Epidermal melanocyte (primary cell): ENCODE measurements around the gene AGBL4.

ENCODE experiments used
- DNase-seq: peaks from one replicate; pipeline ENCODE4 v3.0.0; 2011; ENCODE audit warnings: low spot score; ENCODE audit not compliant: insufficient read length

Gene AGBL4

DNA sequence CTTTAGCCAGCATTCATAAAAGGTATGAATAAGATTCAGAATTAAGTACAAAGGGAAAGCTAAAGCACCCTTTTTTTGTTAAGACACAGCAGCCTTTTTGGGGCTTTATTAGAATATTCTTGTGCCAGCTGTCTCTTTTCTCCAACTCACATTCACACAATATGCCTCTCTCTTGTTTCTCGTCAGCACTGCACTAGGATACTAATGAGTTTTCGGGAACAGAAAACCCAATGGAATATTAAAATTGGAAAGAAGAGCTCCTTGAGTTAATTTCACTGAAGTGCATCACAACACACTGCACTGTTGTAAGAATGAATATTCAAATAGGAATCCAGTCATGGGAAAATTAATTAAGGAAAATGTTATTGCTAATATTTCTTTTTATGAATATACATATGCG, 836.7 kb downstream of the AGBL4 start:
- no peak for DNase-seq

DNA sequence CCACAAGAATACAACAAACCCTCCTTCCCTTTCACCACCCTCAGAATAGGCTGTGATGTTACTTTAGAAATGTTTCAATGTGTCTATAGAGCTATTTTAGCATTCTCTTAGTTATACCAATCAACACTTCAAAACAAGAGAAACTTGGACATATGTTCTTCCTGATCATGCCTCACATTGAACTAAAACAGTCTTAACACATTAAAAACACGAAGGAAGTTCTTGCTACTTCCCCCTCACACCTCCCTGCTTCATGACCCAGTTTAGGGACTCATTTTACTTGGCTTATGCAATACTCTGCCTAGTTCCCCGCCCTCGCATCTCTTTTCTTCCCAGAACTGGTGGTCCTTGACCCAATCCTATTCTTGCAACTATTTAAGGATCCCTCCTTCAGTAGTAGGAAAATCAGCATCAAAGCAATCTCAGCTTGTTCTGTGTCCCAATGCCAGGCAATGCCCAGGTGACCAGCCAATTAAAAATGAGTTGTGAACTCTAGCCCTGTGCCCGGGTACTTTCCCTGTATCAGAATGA, 838.2 kb downstream of the AGBL4 start:
- DNase-seq = no peak

DNA sequence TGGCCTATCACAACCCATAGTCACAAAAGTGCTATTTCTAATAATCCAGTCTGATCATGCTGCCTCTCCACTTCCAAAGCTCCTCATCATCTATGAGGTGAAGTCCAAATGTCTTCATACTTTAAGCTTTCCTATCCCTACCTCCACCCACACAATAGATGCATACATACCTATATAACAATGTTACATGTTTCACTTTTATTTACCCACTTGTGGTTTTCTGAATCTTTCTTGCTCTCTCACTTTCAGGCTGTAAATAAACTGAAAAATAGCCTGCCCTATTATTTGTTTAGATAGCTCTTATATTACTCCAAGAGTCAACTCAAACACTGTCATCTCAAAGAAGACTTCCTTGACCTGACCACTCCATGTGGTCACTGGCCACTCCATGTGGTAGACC, 840.3 kb downstream of the AGBL4 start:
- no peak for DNase-seq

DNA sequence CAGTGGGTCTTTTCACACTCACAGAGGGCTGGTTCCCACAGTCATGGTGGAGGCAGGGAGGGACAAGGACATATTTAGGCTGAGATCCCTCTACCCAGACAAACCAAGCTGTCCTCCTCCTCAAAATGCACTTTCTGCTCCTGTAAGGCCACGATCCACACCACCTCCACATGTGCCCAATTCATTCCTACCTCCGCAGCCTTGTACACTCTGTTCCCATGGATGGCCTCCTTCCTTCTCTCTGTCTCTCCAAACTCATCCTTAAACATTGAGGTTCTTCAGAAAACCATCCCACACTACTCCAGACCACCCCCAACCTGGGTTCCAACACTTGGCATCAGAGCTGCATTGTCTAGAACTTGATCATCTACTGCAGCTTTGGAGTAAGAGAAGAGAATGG, 842.7 kb downstream of the AGBL4 start:
- DNase-seq = no peak

DNA sequence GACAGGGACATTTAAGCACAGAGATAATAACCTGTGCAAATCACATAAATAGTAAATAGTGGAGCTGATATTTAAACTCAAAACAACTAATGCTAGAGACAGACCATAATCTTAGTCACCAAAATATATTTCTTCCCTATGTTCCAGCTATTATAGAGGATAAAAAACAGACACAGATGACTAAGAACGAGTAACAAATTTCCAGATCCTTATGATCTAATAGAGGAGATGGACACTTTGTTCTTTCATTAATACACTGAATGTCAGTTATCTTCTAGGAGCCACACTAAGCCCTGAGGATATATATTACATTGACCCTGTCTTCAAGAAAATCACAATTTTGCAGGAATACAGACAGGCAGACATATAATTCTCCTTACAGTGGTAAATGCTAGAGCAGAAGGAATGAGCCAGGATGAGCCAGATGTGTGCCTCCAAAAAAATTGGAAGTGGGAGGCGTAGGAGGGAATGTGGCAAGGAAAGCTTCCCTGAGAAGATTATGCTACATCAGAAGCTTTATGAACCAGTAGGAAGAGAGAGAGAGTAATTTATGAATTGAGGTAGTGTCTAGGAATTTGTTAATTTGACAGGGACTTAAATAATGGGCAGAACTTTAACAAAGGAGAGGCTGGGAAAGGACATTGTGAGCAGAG, 851.7 kb downstream of the AGBL4 start:
- no peak for DNase-seq

DNA sequence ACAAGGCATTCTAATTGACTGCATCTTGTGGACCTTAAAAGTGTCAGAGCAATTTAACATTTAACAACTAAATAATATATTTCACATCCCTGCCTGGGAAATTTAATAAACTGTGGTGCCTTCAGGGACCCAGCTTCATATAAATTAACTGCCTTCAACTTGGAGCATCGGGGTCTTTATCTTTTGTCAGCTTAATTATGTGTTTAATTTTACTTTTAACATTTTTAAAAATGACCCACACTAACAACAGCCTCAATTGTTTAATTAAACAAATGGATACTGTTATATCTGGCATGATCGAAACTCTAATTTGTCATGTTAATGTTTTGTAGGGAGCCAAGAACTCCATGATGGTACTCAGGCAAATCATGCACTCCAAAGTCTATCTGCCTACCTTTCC, 857.7 kb downstream of the AGBL4 start:
- no peak for DNase-seq

DNA sequence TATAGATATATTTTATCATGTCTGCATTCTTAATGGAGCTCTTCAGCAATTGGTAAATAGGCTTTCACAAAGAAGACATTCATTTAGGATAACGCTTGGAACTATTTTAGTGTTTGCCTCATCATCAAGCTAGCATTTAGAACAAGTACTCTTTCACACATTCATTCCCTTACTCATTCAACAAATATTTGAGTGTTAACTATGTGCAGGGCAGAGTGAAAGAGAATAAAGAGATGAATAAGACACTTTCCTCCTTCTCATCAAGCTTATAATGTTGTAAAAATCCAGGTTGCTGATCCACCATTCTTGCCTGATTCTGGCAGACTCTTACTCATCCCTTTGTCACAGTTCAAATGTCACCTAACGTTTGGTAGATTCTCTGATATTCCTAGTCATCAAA, 860.7 kb downstream of the AGBL4 start:
- no peak for DNase-seq

DNA sequence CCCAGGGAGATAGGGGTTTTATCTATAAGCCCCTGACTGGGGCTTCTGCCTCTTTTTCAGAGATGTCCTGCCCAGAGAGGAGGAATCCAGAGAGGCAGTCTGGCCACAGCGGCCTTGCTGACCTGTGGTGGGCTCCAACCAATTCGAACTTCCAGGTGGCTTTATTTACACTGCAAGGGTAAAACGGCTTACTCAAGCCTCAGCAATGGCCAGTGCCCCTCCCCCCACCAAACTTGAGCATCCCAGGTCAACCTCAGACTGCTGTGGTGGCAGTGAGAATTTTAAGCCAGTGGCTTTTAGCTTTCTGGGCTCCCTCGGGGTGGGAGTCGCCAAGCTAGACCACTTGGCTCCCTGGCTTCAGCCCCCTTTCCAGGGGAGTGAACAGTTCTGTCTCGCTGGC, 863.1 kb downstream of the AGBL4 start:
- DNase-seq = no peak

DNA sequence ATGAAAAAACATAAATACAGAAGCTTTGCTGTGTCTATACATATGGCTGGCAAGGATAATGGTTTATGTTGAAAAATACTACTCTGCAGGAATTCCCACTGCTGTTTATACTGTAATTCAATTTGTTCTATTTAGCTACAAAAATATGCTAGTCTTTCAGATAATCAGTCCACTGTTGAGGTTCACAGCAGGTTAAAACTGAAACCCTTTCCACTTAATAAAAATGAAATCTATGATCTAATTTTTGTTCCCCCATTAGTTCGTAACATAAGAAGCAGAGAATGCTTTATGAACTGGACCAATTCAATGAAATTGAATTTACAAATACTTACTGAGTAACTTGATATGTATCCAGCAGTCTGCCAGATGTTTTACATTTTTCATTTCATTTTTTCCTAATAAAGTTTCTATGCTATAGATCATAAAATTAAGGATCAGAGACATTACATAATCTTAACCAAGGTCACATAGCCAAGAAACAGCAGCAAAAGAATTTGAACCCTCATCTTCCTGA, 887.0 kb downstream of the AGBL4 start:
- DNase-seq = no peak

DNA sequence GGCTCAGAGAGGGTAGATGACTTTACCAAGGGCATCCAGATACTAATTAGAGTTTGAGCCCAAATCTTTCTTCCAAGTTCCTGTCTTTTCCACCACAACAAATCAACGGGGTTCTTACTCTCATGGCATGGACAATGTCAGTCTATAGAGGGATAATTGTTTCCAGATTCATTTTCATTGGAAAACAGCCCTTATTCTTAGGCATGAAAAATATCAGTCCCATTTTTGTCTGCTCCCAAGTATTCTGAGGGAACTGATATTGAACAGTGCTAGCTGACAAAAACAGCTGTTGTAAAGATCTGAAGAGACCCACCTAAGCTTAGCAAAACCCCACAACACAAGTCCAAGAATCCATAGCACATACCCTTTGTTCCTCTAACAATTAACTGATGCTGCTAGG, 898.0 kb downstream of the AGBL4 start:
- DNase-seq = no peak

DNA sequence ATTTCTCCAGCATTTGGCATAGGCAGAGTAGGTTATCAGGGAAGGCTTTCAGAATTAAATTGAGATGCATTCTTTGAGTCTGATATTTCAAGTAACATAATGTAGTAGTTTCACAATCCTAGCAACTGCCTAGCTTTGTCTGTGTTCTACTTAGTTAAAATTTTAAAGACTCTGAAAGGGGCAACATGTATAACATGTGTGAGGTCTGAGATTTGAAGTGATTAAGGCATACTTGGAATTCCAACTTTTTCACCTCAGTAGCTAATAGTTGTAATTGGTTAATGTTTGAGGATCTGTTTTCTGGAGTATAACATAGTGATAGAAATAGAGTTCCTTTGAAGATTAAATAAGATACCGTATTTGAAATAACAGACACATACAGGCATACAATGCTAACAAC, 911.8 kb downstream of the AGBL4 start:
- DNase-seq = no peak

DNA sequence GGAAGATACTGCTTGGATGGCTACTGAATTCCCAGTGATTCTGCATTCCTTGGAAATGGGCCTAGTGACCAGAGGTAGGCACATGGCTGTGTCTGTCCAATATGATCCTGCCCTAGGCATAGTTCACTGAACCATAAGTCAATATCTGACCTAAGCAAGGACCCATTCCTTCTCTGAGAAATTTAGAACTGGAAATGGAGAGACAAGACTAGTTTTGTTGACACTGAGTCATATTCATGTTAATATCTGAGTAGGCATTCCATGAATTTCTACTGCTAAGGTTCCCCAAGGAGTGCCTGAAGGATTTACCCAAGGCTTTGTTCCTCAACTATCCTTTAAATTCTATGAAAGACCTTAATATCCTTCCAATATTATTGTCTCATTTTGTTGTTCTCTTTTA, 917.3 kb downstream of the AGBL4 start:
- DNase-seq = no peak

DNA sequence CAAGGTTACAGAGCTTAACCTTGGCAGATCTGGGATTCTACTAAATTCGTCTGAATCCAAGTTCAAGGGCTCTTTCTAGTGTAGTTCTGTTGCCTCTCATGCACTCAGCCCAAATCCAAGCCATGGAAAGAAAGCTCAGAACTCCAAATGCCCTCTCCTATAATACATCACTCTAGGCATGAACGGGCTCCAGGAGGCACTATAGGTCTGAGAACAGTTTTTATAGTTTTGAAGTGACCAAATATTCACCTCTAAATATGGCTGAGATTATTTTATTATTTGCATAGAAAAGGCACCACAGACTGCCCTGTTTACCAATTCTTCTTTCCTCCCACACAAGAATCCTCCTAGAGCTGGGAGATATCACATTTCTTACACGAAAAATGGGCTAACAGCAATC, 919.2 kb downstream of the AGBL4 start:
- DNase-seq = no peak

DNA sequence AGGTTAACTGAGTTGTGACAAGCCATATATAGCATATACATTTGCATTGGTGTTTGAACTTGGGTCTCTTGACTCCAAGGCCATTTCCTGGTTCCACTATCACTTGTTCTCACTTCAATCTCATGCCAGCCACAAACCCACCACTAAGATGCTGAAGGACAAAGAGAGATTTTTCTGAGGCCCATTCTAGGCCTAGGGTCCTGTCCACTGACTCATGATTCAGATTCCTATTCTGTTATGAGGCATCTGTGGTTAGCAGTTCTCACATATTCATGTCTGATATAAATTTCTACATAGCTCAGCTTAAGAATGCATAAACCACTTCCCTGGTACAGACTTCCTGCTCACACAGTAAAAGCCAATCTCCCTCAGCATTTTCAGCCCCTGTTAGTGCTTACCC, 921.0 kb downstream of the AGBL4 start:
- DNase-seq = no peak

DNA sequence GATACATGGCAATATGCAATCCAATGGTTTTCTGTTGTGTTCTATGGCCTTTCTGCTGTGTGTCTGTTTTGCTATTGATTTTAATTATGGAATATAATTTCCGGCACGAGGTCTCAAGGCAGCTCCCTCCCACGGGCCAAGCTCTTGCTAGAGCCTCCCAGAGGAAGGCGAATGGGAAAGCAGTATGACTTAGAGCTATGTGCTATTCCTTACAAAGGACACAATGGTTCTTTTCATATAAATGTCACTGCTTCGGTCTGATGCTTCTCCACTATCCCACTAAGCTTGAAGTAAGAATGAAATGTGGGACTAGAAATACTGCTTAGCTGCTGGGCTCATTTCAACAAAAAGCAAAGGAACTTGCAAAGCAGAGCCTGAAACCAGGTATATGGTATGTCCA, 924.9 kb downstream of the AGBL4 start:
- no peak for DNase-seq

DNA sequence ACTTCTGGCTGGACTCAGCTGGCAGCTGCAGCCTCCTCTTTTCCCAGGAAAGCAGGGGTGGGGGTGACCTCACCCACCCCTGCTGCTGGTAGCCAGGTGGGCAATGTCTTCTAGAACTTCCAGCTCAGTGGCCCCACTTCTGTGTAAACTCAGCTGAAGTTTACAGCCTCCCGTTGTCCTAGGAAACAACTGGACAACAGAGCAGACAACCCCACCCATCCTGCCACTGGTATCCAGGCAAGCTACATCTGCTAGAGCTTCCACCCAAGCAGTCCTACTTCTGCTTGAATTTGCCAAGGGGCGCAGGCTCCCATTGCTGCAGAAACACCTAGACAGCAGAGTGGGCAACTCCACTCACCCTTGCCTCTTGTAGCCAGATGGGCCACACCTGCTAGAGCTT, 937.4 kb downstream of the AGBL4 start:
- no peak for DNase-seq

DNA sequence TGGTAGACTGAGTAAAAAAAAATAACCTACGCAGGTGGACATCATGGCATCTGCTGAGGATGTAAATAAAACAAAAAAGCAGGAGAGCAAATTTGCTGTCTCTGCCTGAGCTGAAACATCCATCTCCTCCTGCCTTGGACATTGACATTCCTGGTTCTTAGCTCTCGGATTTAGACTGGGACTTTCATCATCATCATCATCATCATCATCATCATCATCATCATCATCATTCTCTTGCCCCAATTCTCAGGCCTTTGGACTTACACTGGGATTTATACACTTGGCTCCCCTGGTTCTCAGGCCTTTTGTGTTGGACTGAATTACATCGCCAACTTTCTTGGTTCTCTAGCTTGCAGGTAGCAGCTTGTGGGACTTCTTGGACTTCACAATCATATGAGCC, 938.7 kb downstream of the AGBL4 start:
- DNase-seq = no peak

DNA sequence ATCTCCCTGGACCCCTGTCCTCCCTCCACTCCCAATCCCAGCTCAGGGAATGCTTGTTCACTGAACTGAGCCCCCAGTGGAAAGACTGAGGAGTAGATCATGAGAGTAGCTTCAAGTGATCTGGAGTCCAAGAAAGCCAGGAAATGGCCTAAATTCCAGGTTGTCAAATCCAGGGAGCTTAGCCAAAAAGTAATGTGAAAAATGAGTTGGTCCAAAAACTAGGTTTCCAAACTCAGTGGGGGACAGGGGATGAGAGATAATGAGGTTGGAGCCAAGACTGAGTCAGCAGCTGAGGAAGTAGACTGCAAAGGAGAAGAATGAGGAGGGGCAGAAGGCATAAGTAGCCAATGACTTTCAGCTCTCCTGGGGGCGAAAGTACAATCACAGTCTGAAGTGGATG, 963.0 kb downstream of the AGBL4 start:
- DNase-seq = no peak

DNA sequence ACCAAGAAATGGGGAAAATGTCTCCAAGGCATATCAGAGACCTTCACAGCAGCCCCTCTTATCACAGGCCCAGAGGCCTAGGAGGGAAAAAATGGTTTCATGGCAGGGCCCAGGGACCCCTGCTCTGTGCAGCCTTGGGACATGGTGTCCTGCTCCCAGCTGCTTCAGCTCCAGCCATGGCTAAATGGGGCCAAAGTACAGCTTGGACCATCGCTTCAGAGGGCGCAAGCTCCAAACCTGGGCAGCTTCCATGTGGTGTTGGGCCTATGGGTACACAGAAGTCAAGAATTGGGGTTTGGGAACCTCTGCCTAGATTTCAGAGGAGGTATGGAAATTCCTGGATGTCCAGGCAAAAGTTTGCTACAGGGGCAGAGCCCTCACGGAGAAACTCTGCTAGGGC, 964.7 kb downstream of the AGBL4 start:
- no peak for DNase-seq

DNA sequence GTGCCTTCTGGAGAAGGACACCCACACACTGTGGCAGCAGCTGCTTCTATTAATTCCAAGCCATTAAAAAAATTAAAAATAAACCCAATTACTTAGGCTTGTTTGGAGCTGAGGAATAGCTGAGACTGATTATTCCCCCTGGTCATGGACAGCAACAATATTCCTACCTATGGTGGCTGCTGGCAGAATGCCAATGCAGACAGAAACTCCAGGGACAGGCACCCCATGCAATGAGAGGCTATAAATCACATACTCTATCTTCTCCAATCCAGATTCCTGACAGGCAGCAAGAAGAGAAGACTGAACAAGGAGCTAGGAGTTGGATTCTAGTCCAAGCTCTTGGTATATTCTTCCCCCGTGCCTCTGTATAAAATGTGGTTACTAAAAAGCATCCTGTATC, 971.7 kb downstream of the AGBL4 start:
- no peak for DNase-seq

DNA sequence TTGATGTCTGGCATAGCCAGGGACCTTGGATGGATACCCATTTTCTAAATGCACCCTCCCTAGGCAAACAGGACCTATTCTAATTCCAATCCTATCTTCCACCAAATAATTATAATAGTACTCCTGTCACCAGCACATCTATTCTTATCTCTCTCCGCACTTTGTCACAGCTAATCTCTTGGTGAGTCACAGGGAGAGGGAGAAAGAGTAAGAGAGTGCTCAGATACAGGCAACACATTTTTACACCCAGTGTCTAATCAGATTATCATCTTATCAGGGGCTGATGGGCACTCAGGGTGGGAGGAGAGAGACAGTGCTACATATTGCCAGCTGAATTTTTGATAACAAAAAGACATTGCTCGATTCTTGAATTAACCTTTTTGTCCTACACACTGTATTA, 972.1 kb downstream of the AGBL4 start:
- DNase-seq = no peak

DNA sequence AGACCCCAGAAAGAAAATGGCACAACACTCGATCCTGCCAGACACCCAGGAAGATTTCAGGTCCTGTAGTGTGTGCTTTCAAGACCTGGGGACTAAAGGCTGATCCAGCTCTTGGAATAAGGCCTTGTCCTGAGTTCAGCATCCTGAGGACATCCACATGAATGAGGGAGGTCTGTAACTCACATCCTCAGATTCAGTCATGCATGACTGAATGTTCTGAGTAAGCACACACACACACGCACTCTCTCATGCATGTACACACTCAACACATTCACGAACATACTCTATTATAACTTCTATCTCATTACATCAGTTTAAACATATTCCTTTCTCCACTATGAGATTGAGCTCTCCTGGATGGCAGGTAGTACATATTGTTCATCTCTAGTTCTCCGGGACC, 973.7 kb downstream of the AGBL4 start:
- no peak for DNase-seq

DNA sequence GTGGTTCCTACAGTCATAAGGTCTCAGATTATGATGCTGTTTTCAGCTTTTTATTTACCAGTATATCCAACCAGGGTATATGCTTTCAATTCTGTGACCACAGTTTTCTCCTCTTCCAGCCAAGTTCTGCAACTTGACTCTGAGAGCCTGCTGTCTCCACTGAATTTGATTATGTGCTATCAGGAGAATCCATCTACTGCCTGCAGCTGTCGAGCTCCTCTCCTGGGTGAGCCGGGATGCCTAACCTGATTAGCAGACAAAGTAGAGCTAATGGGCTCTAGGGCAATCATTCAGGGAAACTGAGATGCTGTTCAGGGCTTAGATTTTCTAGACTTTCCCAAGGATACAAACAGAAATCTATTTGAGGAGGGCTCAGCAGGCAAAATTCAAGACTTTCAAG, 975.6 kb downstream of the AGBL4 start:
- no peak for DNase-seq

DNA sequence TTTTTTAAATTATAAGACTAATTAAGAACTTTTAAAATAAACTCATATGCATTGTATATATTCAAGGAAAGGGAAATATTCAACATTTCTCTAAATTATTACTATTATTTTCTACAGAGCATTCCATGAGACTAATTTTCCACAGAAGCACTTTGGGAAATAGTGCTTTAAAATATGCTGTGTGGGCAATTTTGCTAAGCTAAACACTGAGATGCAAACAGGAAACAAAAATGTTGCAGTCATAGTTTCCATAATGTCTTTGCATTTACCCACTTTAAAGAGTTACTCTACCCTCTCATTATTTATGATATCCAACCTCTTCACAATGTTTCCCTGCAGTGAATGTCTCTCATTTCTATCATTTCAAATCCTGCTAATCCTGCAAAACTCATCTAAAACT, 977.4 kb downstream of the AGBL4 start:
- no peak for DNase-seq
